ENCODE results near the gene RNF10. TPM values are rescaled to one million over a fixed set of nuclear protein-coding genes. Genes with fewer than 3 reads are reported as not detected.
"Not testable (repeated sequence)": the region's sequence is repeated elsewhere in the genome, so short reads cannot be mapped to it uniquely, and the experiment has no call there.

Gene RNF10
- 100 to 1,000 TPM; 102 to 127 TPM for total RNA-seq
- polyA plus RNA-seq (ENCODE audit: insufficient read length in 2 of 2) = 100 to 1,000 TPM; 225 to 226 TPM
- long read RNA-seq, donor 1, transcript RNF10-201 (17 exons, 3,825 nt) = major isoform, 18 of 28 reads
- long read RNA-seq, donor 1, partial matches to known transcripts = 5 of 28 reads
- long read RNA-seq, donor 1, other reads (novel, unspliced or antisense) = 0 of 28 reads
- long read RNA-seq, donor 2, transcript RNF10-201 (17 exons, 3,825 nt) = major isoform, 6 of 17 reads
- long read RNA-seq, donor 2, partial matches to known transcripts = 6 of 17 reads
- long read RNA-seq, donor 2, other reads (novel, unspliced or antisense) = 0 of 17 reads
- long read RNA-seq, donor 3, transcript RNF10-201 (17 exons, 3,825 nt) = major isoform, 12 of 33 reads
- long read RNA-seq, donor 3, partial matches to known transcripts = 19 of 33 reads
- long read RNA-seq, donor 3, other reads (novel, unspliced or antisense) = 0 of 33 reads
- long read RNA-seq, donor 4, transcript RNF10-201 (17 exons, 3,825 nt) = major isoform, 6 of 8 reads
- long read RNA-seq, donor 4, partial matches to known transcripts = 0 of 8 reads
- long read RNA-seq, donor 4, other reads (novel, unspliced or antisense) = 0 of 8 reads

DNA sequence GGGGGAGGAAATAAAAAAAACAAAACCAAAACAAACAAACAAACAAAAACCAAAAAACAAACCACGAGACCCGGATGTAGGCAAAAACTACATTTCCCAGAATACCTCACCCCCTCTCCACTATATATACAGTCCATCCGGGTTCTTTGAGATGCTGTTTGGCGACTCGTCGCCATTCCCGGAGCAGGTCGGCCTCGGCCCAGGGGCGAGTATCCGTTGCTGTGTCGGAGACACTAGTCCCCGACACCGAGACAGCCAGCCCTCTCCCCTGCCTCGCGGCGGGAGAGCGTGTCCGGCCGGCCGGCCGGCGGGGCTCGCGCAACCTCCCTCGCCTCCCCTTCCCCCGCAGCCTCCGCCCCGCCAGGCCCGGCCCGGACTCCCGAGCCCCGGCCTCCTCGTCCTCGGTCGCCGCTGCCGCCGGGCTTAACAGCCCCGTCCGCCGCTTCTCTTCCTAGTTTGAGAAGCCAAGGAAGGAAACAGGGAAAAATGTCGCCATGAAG is at the start of gene RNF10:
TSS of gene RNF10 (plus strand) at position 154 of the 500 bp plus-strand sequence. CDS start 456 bp downstream, outside the sequence.
- WGBS (ENCODE audit: insufficient coverage) = under 1% methylated on average over 43 of the region's 43 CpGs
- DNase-seq (ENCODE audit: low read depth in 4 of 6, low spot score in 6 of 6) = peak; percentile 90 to 98 (median 92)
- Histone ChIP-seq H3K27me3 (ENCODE audit: control insufficient read depth, insufficient read depth, low read length) (no peaks in the 10 kb centered on the region), H3K4me3 (ENCODE audit: low read depth, low read length) (peak within 1 kb of the TSS; percentile 90), H3K4me1 (ENCODE audit: control insufficient read depth, insufficient read depth, low read length) (peaks cover 20% of the 10 kb centered on the region), H3K9me3 (ENCODE audit: control insufficient read depth, insufficient read depth, low read length) (no peaks in the 10 kb centered on the region), H3K36me3 (ENCODE audit: control insufficient read depth, insufficient read depth, low read length) (peaks cover 12% of the 10 kb centered on the region), H3K27ac (ENCODE audit: low read depth, low read length) (peak within 1 kb of the TSS; percentile 69)

DNA sequence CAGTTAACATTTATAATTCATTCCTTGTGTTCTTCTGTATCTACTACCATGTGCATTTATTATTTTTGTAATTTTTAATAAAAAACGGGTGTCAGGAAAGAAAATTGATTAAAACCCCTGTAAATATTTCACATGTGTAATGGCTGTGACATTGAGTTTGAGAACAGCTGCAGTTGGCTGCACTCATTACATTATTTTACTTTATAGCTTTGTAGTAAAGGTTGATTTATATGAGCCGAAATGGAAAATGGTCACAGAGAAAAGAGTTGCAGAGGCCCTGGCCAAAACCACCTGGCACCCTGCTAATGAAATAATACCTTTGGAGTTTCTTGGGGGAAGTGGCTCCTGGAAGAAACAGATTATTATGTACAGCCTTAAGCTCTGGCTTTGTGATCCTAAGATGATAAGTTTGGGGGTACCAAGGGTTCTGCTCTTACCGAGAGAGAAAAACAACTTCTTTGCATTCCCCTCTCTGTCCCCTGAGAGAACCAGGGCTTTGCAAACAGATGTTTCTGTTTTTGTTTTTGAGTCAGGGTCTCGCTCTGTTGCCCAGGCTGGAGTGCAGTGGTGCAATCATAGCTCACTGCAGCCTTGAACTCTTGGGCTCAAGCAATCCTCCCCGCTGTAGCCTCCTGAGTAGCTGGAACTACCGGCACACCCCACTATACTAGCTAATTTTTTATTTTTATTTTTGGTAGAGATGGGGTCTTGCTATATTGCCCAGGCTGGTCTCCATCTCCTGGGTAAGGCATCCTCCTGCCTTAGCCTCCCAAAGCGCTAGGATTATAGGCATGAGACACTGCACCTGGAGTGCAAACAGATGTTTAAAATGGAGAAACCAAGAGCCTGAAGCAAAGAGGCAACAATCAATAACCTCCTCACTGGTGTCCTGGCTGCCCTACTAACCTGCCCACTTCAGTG is 47.9 kb upstream of the RNF10 start:
- H3K4me1 ChIP-seq (ENCODE audit: control insufficient read depth, insufficient read depth, low read length) = peaks cover 6% of the 10 kb centered on the region
- no peak overlapping the region for H3K4me3 ChIP-seq (ENCODE audit: low read depth, low read length)
- no peaks in the 10 kb centered on the region for H3K27me3 ChIP-seq (ENCODE audit: control insufficient read depth, insufficient read depth, low read length)
- no peaks in the 10 kb centered on the region for H3K9me3 ChIP-seq (ENCODE audit: control insufficient read depth, insufficient read depth, low read length)
- WGBS (ENCODE audit: insufficient coverage) = 100% methylated on average over 2 of the region's 7 CpGs
- peak in 1 of 6 donors; percentile 13 for DNase-seq (ENCODE audit: low read depth in 4 of 6, low spot score in 6 of 6)
- peaks cover 31% of the 10 kb centered on the region for H3K36me3 ChIP-seq (ENCODE audit: control insufficient read depth, insufficient read depth, low read length)
- no peak overlapping the region for H3K27ac ChIP-seq (ENCODE audit: low read depth, low read length)

- 44% methylated on average over 5 of the region's 7 CpGs for WGBS (ENCODE audit: insufficient coverage)
- DNase-seq (ENCODE audit: low read depth in 4 of 6, low spot score in 6 of 6); H3K4me3 ChIP-seq (ENCODE audit: low read depth, low read length); H3K4me1 ChIP-seq (ENCODE audit: control insufficient read depth, insufficient read depth, low read length); H3K27me3 ChIP-seq (ENCODE audit: control insufficient read depth, insufficient read depth, low read length); H3K9me3 ChIP-seq (ENCODE audit: control insufficient read depth, insufficient read depth, low read length); H3K27ac ChIP-seq (ENCODE audit: low read depth, low read length): not testable (repeated sequence)
- H3K36me3 ChIP-seq (ENCODE audit: control insufficient read depth, insufficient read depth, low read length) = peaks cover 23% of the 10 kb centered on the region
These were observed 46.6 kb upstream of the RNF10 start for GRCh38 chr12:120487552-120487951.

GRCh38 chr12:120488057-120488640 is 46.0 kb upstream of the RNF10 start:
- Histone ChIP-seq H3K9me3 (ENCODE audit: control insufficient read depth, insufficient read depth, low read length) (no peaks in the 10 kb centered on the region), H3K27me3 (ENCODE audit: control insufficient read depth, insufficient read depth, low read length) (no peaks in the 10 kb centered on the region), H3K27ac (ENCODE audit: low read depth, low read length) (no peak overlapping the region), H3K36me3 (ENCODE audit: control insufficient read depth, insufficient read depth, low read length) (peaks cover 17% of the 10 kb centered on the region), H3K4me1 (ENCODE audit: control insufficient read depth, insufficient read depth, low read length) (peaks cover 6% of the 10 kb centered on the region), H3K4me3 (ENCODE audit: low read depth, low read length) (no peak overlapping the region)
- WGBS (ENCODE audit: insufficient coverage) = 64% methylated on average over 3 of the region's 5 CpGs
- DNase-seq (ENCODE audit: low read depth in 4 of 6, low spot score in 6 of 6) = no peak

- peaks cover 6% of the 10 kb centered on the region for H3K4me1 ChIP-seq (ENCODE audit: control insufficient read depth, insufficient read depth, low read length)
- H3K4me3 ChIP-seq (ENCODE audit: low read depth, low read length) = no peak overlapping the region
- no peaks in the 10 kb centered on the region for H3K27me3 ChIP-seq (ENCODE audit: control insufficient read depth, insufficient read depth, low read length)
- H3K9me3 ChIP-seq (ENCODE audit: control insufficient read depth, insufficient read depth, low read length) = no peaks in the 10 kb centered on the region
- 96% methylated on average over 4 of the region's 4 CpGs for WGBS (ENCODE audit: insufficient coverage)
- no peak overlapping the region for H3K27ac ChIP-seq (ENCODE audit: low read depth, low read length)
- peak in 1 of 6 donors; percentile 44 for DNase-seq (ENCODE audit: low read depth in 4 of 6, low spot score in 6 of 6)
- H3K36me3 ChIP-seq (ENCODE audit: control insufficient read depth, insufficient read depth, low read length) = peaks cover 17% of the 10 kb centered on the region
These were observed 45.1 kb upstream of the RNF10 start for GRCh38 chr12:120489018-120489417.

GRCh38 chr12:120490325-120490724 is 43.8 kb upstream of the RNF10 start:
- H3K27me3 ChIP-seq (ENCODE audit: control insufficient read depth, insufficient read depth, low read length) = no peaks in the 10 kb centered on the region
- no peak for DNase-seq (ENCODE audit: low read depth in 4 of 6, low spot score in 6 of 6)
- 94% methylated on average over 3 of the region's 5 CpGs for WGBS (ENCODE audit: insufficient coverage)
- no peak overlapping the region for H3K27ac ChIP-seq (ENCODE audit: low read depth, low read length)
- peaks cover 6% of the 10 kb centered on the region for H3K4me1 ChIP-seq (ENCODE audit: control insufficient read depth, insufficient read depth, low read length)
- peaks cover 17% of the 10 kb centered on the region for H3K36me3 ChIP-seq (ENCODE audit: control insufficient read depth, insufficient read depth, low read length)
- H3K9me3 ChIP-seq (ENCODE audit: control insufficient read depth, insufficient read depth, low read length) = no peaks in the 10 kb centered on the region
- H3K4me3 ChIP-seq (ENCODE audit: low read depth, low read length) = no peak overlapping the region

DNA sequence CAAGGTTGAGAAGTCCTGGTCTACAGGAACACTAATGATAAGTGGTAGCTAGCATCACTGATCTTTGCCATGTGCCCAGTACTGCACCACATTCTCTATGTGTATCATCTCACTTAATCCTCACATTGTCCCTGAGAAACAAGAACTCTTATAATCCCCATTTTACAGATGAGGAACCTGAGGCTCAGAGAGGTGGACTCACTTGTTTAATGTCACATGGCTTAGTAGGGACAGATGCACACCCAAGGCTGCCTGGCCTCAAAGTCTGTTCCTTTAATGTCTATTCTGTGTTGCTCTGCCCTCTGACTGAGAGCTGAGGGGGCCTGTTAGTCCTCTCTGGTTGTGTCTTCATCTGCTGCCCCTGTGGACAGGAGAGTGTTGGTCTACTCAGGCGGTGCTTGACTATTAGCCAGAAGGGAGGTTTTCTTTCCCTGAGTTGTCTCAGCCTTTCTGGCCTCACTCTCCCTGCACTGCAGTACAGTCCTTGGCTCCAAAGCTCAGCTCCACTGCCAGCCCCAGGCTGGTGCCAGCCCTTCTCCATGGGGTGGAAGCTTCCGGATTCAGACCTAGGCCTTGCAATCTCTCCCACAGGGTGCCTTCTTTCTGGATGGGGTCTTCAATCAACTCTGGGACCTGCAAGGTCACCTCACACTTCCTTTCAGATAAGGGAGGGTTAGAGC is 43.2 kb upstream of the RNF10 start:
- Histone ChIP-seq H3K4me1 (ENCODE audit: control insufficient read depth, insufficient read depth, low read length) (peaks cover 6% of the 10 kb centered on the region), H3K27me3 (ENCODE audit: control insufficient read depth, insufficient read depth, low read length) (no peaks in the 10 kb centered on the region), H3K9me3 (ENCODE audit: control insufficient read depth, insufficient read depth, low read length) (no peaks in the 10 kb centered on the region), H3K4me3 (ENCODE audit: low read depth, low read length) (no peak overlapping the region), H3K36me3 (ENCODE audit: control insufficient read depth, insufficient read depth, low read length) (peaks cover 17% of the 10 kb centered on the region), H3K27ac (ENCODE audit: low read depth, low read length) (no peak overlapping the region)
- 100% methylated on average over 1 of the region's 2 CpGs for WGBS (ENCODE audit: insufficient coverage)
- peak in 1 of 6 donors; percentile 35 for DNase-seq (ENCODE audit: low read depth in 4 of 6, low spot score in 6 of 6)

DNA sequence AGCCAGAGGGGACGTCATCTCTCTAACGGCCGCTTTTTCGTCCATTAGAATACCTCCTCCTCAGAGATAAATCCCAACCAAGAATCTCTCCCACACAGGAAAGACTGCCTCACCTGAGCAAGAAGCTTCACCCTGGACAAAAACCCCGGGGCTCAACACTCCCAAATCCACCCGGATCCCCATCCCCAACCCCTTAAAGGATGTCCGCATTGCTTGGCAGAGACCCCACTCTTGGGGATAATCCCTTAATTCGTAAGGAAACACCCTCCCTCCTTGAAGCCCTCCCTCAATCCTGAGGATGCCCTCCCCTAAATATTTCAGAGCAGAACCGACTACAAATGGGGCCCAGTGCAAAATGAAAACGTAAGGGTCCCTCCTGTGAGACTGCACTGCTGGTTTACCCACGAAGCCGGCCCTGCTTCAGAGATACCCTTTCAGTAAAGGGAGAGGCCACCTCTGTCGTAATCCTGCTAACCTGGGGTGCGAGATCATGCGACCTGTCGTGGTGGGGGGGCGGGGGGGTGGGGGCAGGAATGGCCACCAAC is 38.9 kb upstream of the RNF10 start:
- WGBS (ENCODE audit: insufficient coverage) = 15% methylated on average over 12 of the region's 17 CpGs
- Histone ChIP-seq H3K9me3 (ENCODE audit: control insufficient read depth, insufficient read depth, low read length) (no peaks in the 10 kb centered on the region), H3K27ac (ENCODE audit: low read depth, low read length) (peak overlapping the region; percentile 61), H3K4me1 (ENCODE audit: control insufficient read depth, insufficient read depth, low read length) (no peaks in the 10 kb centered on the region), H3K36me3 (ENCODE audit: control insufficient read depth, insufficient read depth, low read length) (peaks cover 15% of the 10 kb centered on the region), H3K4me3 (ENCODE audit: low read depth, low read length) (peak overlapping the region; percentile 87), H3K27me3 (ENCODE audit: control insufficient read depth, insufficient read depth, low read length) (no peaks in the 10 kb centered on the region)
- no peak for DNase-seq (ENCODE audit: low read depth in 4 of 6, low spot score in 6 of 6)
